ENCODE results near the gene RBM33.

- TF ChIP-seq CTCF (IDR thresholded peaks at IDR 0.05), result no peak
- no peak for TF ChIP-seq POLR2AphosphoS5 (IDR thresholded peaks at IDR 0.05; ENCODE audit: low read depth, low read length)
- TF ChIP-seq REST (IDR thresholded peaks at IDR 0.05; ENCODE audit: insufficient read depth in 1 of 2, low read depth in 2 of 2, low read length in 1 of 2), result no peak
- TF ChIP-seq TCF7L2 (IDR thresholded peaks at IDR 0.05; ENCODE audit: low read depth, low read length), result no peak
Measured at GRCh38 chr7:155758348-155758747, 113.9 kb downstream of the RBM33 start.
